Activated naive CD8-positive, alpha-beta T cell treated with anti-CD3 and anti-CD28 coated beads for 36 hours (primary cell): ENCODE data around the gene MAGEA6. TPM values are rescaled to one million over a fixed set of nuclear protein-coding genes. Genes with fewer than 3 reads are reported as not detected.
"Not testable (repeated sequence)": the region's sequence is repeated elsewhere in the genome, so short reads cannot be mapped to it uniquely, and the experiment has no call there.

Source experiments
- DNase-seq: peaks from one replicate; pipeline ENCODE4 v3.0.0; 2021
- H3K27ac Mint-ChIP-seq: one replicate; pipeline ENCODE4 v1.8.0; 2022; ENCODE audit warnings: mild to moderate bottlenecking, moderate library complexity, mixed read lengths
- H3K27me3 Mint-ChIP-seq: one replicate; pipeline ENCODE4 v1.8.0; 2022; ENCODE audit warnings: mild to moderate bottlenecking, mixed read lengths
- H3K36me3 Mint-ChIP-seq: one replicate; pipeline ENCODE4 v1.8.0; 2021; ENCODE audit warnings: mild to moderate bottlenecking, mixed read lengths
- H3K4me1 Mint-ChIP-seq: one replicate; pipeline ENCODE4 v1.8.0; 2021; ENCODE audit warnings: mixed read lengths
- H3K4me3 Mint-ChIP-seq: one replicate; pipeline ENCODE4 v1.8.0; 2022; ENCODE audit warnings: mild to moderate bottlenecking, moderate library complexity, mixed read lengths
- H3K9me3 Mint-ChIP-seq: one replicate; pipeline ENCODE4 v1.8.0; 2022; ENCODE audit warnings: mixed read lengths
- total RNA-seq, 2 experiments: library from RNA; stranded (reverse); gene quantifications; one replicate each; pipeline ENCODE4 v1.2.3, GENCODE V29; 2021

MAGEA6 gene, protein sequence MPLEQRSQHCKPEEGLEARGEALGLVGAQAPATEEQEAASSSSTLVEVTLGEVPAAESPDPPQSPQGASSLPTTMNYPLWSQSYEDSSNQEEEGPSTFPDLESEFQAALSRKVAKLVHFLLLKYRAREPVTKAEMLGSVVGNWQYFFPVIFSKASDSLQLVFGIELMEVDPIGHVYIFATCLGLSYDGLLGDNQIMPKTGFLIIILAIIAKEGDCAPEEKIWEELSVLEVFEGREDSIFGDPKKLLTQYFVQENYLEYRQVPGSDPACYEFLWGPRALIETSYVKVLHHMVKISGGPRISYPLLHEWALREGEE
- total RNA-seq: not detected

DNA sequence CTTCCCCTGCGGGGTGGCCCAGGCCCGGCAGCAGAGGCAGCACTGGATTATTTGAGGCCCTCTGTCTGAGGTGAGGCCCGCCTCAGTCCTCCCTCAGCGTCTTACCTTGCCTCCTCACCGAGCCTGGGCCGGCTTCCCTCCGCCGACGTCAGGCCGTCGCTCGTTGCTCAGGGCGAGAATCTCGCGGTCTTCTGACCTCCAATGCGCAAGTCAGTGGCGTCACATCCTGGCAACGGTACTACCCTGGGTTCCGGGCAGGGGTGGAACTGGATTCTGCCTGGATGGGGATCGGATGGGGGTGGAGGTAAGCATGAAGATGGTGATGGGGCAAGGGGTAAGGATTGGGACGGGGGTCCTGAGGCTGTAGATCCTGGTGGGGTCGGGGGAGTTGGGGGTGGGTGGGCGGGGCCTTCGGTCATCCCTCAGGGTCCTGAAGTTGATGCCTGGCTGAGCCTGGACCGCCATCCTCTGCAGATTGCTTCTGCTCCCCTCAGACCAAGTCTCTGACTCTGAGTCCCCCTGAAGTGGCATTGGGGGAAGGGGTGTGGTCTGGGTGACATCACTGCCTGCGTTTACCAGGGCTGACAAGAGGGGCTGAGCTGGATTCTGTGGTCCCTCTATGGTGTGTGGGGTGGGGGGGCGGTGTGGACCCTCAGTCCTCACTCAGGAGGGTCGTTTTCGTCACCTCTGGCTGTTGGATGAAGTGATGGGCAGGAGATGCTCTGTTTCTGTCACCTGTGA, at the start of gene MAGEA6:
MAGEA6 (minus strand) TSS at position 141 of the 741 bp plus-strand sequence. CDS start 2,039 bp downstream, outside the sequence.
- not testable (repeated sequence) for H3K9me3 Mint-ChIP-seq, H3K27ac Mint-ChIP-seq

DNA sequence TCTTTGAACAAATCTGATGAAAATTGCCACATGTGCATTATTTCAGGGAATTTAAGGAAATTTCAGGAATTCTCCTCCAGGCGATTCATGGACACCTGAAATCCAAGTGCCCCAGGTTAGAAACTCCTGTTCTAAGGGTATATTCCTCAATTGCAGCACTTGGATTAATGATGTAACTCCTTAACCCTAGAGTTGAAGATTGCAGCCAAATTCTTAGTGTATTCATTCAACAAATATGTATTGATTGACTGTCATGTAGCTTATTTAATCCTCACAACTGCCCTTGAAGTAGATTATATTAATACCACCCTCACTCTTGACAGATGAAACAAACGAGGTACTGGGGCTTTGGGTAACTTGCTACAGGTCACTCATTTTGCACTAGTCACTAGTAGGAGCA, 49.8 kb upstream of the MAGEA6 start:
- DNase-seq: no peak
- Mint-ChIP-seq H3K27me3 (no peaks in the 10 kb centered on the region), H3K4me3 (no peak overlapping the region), H3K4me1 (no peaks in the 10 kb centered on the region), H3K27ac (no peak overlapping the region), H3K36me3 (no peaks in the 10 kb centered on the region), H3K9me3 (no peaks in the 10 kb centered on the region)

More for the DNA sequence above, at the start of gene MAGEA6:
- not testable (repeated sequence) for H3K27me3 Mint-ChIP-seq, H3K36me3 Mint-ChIP-seq, H3K4me3 Mint-ChIP-seq, H3K4me1 Mint-ChIP-seq, DNase-seq

DNA sequence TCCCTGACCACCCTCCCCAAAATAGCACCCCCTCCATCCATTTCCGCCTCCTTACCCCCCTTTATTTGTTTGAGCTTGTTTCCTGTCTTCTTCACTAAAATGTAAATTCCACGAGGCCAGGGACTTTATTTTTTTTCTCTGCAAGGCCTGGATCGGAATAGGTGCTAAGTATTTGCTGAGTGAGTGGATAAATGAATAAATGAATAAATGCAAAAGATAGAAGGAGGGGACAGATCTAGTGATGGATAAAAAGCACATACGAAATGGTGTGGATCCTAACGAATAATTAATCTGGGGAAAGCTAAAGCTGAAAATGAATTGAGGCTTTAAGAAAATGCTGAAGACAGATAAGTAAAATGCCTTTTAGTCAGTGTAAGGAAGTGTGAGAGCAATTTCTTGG, 48.9 kb upstream of the MAGEA6 start:
- Mint-ChIP-seq H3K36me3 (no peaks in the 10 kb centered on the region), H3K4me3 (no peak overlapping the region), H3K27me3 (no peaks in the 10 kb centered on the region), H3K27ac (no peak overlapping the region), H3K4me1 (no peaks in the 10 kb centered on the region), H3K9me3 (no peaks in the 10 kb centered on the region)
- DNase-seq: no peak

DNA sequence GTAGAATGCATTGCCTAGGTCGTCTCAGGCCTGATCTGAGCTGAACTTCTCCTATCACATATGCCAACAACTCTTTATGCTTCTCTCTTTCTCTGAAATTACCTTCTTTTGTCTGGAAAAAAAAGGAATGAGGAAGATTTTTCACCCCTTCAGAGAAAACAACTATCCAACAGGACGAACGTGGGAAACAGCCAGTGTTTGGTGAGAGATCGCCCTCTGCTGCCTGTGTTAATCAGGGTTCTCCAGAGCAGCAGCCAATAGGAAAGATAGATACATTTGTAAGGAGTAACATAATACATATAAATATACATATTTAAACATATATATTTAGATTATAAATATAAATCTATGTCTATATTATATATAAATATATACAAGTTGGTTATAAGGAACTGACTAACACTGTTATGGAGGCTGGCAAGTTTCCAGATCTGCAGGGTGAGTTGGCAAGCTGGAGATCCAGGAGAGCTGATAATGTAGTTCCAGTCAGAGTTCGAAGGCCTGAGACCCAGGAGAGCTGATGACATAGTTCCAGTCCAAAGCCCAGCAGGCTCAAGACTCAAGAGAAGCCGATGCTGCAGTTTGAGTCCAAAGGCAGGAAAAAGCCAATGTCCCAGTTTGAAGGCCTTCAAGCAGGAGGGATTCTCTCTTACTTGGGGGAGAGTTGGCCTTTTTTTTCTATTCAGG, 47.7 kb upstream of the MAGEA6 start:
- no peaks in the 10 kb centered on the region for H3K36me3 Mint-ChIP-seq
- H3K4me1 Mint-ChIP-seq: no peaks in the 10 kb centered on the region
- no peaks in the 10 kb centered on the region for H3K9me3 Mint-ChIP-seq
- no peak overlapping the region for H3K27ac Mint-ChIP-seq
- DNase-seq: no peak
- H3K4me3 Mint-ChIP-seq: no peak overlapping the region
- H3K27me3 Mint-ChIP-seq: no peaks in the 10 kb centered on the region

DNA sequence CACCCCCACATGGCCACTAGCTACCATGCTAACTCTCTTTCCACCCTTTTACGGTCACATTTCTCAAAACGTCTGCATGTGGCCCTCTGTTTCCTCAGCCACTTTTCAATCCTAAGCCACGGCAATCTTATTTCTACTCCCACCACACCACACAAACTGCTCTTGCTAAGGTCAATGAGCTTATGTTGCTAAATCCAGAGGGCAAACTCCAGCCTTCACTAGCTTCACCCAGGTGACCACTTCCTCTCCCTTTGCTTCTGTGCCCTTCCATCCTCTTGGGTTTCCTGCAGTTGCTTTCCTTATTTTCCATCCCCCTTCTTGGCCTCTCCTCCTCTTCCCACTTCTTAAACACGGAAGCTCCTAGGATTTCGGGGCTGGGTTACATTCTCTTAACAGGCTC, 44.6 kb upstream of the MAGEA6 start:
- no peaks in the 10 kb centered on the region for H3K9me3 Mint-ChIP-seq
- H3K4me3 Mint-ChIP-seq: no peak overlapping the region
- no peak overlapping the region for H3K27ac Mint-ChIP-seq

DNA sequence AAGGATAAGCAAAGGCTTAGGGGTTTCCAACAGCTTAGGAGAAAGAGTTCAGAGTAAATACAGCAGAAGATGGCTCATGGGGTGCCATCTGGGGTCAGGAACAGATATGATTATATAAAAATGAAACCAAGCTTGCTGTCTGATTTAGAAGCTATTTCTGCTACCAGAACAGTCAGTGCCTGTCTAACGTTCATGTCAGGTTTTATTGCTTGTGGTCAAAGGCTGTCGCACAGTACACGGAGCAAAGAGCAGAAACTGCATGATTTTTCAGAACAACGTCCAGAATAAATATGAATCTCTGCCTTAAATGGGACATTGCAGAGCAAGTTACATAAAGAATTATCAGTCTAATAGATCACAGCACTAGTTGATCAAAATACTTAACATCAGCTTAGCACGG, 43.7 kb upstream of the MAGEA6 start:
- no peak overlapping the region for H3K27ac Mint-ChIP-seq
- no peak overlapping the region for H3K4me3 Mint-ChIP-seq
- H3K9me3 Mint-ChIP-seq: no peaks in the 10 kb centered on the region
- no peaks in the 10 kb centered on the region for H3K36me3 Mint-ChIP-seq
- no peak for DNase-seq
- H3K4me1 Mint-ChIP-seq: no peaks in the 10 kb centered on the region
- no peaks in the 10 kb centered on the region for H3K27me3 Mint-ChIP-seq

More for the DNA sequence above, 44.6 kb upstream of the MAGEA6 start:
- Mint-ChIP-seq H3K36me3 (no peaks in the 10 kb centered on the region), H3K27me3 (no peaks in the 10 kb centered on the region), H3K4me1 (no peaks in the 10 kb centered on the region)
- no peak for DNase-seq

DNA sequence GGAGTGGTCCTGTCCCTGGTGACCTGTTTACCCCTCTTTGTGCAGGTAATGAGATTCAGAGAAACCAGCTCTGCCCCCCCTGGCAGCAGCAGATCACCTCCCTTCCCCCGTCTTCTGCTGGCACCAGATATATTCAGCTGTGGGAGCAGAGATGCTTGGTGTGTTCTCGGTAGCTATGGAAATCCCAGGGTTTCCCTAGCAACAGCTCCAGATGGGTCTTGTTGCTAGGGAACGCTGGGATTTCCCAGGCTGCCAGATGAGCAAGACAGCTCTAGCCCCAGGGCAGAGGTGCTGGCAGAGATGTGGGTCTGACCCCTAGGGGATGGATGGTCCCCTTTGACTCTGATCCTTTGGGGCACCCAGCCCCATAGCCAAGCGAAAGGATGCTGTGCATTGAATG, 40.9 kb upstream of the MAGEA6 start:
- Mint-ChIP-seq H3K4me3 (no peak overlapping the region), H3K27me3 (no peaks in the 10 kb centered on the region), H3K36me3 (no peaks in the 10 kb centered on the region), H3K4me1 (peaks cover 8% of the 10 kb centered on the region), H3K27ac (no peak overlapping the region), H3K9me3 (no peaks in the 10 kb centered on the region)
- no peak for DNase-seq

DNA sequence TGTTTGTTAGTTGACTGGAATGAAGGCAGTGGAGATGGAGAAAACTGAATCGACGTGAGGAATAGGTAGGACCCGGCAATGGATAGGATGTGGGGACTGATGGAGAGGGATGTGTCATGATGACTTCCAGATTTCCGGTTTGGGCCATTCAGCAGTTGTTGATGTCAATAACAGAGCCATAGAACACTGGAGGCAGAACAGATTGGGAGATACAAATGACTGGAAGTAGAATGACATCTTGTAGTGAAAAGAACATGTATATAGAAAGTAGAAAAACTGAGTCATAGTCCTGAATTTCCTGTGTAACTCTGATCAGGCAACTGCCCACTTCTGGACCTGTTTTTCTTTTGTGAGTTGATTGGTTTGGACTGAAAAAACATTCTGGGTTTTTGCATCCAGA, 36.5 kb upstream of the MAGEA6 start:
- Mint-ChIP-seq H3K27me3 (peaks cover 13% of the 10 kb centered on the region), H3K4me3 (no peak overlapping the region), H3K27ac (no peak overlapping the region), H3K9me3 (no peaks in the 10 kb centered on the region), H3K36me3 (no peaks in the 10 kb centered on the region), H3K4me1 (peaks cover 8% of the 10 kb centered on the region)
- no peak for DNase-seq

DNA sequence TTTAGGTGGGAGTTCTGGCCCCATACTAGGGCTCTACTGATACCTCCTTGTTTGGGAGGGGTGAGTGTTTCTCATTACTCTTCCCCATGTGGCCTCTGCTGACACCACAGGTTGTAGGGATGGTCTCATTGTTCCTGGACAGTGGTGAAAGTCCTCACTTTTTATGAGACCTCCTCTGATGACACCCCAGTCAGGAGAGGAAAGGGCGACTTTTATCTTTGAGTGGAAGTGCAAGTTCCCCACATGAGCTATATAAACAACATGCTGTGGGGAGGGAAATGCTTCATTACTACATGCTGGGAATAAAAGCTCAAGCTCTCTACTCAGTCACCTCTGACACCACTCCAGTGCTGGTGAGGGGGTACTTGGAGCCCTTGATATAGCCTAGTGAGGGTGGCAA, 29.5 kb upstream of the MAGEA6 start:
- Mint-ChIP-seq H3K27ac (no peak overlapping the region), H3K27me3 (peaks cover 9% of the 10 kb centered on the region), H3K4me3 (no peak overlapping the region), H3K36me3 (no peaks in the 10 kb centered on the region), H3K4me1 (no peaks in the 10 kb centered on the region), H3K9me3 (no peaks in the 10 kb centered on the region)
- DNase-seq: no peak

DNA sequence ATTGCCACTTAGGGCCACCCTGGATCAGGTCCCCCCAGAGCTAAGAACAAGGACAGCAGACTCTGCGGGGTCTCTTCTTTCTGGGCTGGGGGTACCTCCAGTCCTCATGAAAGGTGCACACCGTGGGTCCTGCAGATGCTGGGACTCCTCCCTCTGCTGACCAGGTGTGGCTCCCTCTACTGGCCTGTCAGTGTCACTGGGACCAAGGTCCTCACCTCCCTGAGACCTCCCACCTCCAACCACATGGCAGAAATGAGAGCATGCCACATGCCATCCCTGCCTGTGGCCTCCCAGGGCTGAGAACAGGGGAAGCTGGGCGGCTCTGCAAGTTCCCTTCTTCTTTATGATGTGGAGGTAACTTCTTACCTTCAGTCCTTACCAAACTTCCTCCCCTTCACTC, 17.6 kb upstream of the MAGEA6 start:
- not testable (repeated sequence) for DNase-seq, H3K4me3 Mint-ChIP-seq, H3K36me3 Mint-ChIP-seq, H3K27ac Mint-ChIP-seq, H3K27me3 Mint-ChIP-seq, H3K9me3 Mint-ChIP-seq, H3K4me1 Mint-ChIP-seq

DNA sequence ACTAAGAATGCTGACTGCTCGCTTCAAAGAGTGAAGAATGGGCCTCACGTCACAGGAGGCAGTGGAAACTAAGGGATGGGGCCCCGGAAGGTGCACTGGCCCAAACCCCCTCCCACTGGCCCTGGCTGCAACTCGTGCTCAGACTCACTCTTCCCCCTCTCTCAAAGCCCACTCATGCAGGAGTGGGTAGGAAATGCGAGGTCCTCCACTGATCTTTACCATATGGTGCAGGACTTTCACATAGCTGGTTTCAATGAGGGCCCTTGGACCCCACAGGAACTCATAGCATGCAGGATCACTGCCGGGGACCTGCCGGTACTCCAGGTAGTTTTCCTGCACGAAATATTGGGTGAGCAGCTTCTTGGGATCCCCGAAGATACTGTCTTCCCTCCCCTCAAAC, 2.9 kb downstream of the MAGEA6 start:
- H3K4me1 Mint-ChIP-seq, H3K27me3 Mint-ChIP-seq, H3K4me3 Mint-ChIP-seq, H3K9me3 Mint-ChIP-seq, H3K27ac Mint-ChIP-seq, DNase-seq, H3K36me3 Mint-ChIP-seq: not testable (repeated sequence)

DNA sequence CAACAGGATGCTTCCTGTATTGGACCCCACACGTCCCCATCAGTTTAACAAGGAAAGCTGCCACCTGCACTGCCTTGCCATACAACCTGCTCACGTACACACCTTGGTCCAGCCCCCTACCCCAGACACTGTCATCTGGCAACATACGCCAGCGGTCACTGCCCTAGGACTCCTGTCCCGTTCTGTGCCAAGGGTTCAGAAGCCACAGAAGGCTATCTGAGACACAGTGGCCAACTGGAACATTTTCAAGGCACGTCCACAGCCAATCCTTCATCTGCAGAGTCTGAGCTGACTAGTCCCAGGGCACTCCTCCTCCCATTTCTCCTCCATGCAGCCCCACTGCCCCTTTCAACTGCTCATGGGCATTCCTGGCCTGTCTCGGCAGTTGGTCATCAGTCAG, 7.9 kb downstream of the MAGEA6 start:
- H3K36me3 Mint-ChIP-seq, H3K9me3 Mint-ChIP-seq, H3K4me1 Mint-ChIP-seq, H3K4me3 Mint-ChIP-seq, H3K27me3 Mint-ChIP-seq, H3K27ac Mint-ChIP-seq, DNase-seq: not testable (repeated sequence)

DNA sequence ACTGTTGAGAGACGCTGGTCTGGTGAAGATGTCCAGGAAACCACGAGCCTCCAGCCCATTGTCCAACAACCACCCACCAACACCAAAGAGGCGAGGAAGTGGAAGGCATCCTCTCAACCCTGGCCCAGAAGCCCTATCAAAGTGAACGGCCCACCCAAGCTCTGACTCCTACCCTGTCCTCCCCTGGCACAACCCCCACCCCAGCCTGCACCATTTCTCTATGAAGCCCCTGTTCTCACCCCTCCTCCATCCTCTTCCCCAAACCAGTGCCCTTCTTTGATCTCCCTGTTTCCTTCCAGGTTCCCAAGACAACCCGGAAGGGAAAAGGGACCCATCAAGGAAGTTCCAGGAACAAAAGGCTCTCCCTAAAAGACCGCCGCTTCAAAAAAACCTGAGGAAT, 9.9 kb downstream of the MAGEA6 start:
- H3K4me3 Mint-ChIP-seq, DNase-seq, H3K4me1 Mint-ChIP-seq, H3K36me3 Mint-ChIP-seq, H3K9me3 Mint-ChIP-seq, H3K27me3 Mint-ChIP-seq, H3K27ac Mint-ChIP-seq: not testable (repeated sequence)

DNA sequence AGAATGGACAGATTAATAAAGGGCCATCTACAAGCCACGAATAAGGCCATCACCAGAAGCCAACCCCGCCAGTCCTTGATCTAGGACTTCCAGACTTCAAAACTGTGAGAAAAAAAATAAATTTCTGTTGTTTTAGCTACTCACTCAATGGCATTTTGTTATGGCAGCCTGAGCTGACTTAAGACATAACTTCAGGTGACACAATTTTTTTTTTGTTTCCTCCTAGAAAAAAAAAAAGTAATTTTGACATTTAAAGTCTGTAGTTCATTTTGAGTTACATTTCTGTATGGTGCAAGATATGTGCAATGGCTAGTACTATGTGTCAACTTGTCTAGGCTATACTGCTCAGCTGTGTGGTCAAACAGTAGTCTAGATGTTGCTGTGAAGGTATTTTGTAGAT, 10.6 kb downstream of the MAGEA6 start, which contains the start of gene CSAG3:
CSAG3 (plus strand) TSS at position 301 of the 400 bp plus-strand sequence.
- not testable (repeated sequence) for DNase-seq, H3K27ac Mint-ChIP-seq, H3K27me3 Mint-ChIP-seq, H3K4me1 Mint-ChIP-seq, H3K9me3 Mint-ChIP-seq, H3K36me3 Mint-ChIP-seq, H3K4me3 Mint-ChIP-seq

DNA sequence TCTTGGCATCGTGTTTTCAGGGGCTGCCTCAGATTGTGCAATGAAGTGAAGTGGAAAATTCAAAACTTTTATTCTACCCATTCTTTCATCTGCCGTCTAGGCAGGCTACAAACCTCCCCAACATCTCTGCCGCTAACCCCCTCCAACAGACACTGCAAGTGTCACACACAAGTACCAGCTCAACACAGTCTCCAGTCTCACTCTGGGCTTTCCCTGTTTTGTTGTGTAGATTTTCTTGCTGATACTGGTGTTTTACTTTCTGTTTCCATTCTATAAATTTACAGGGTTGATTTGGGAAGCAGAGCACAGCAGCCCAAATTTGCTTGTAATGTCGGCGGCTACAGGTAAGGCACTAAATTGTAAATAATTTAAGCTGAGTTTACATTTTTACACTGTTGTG, 14.6 kb downstream of the MAGEA6 start:
- H3K36me3 Mint-ChIP-seq, DNase-seq, H3K27ac Mint-ChIP-seq, H3K4me1 Mint-ChIP-seq, H3K27me3 Mint-ChIP-seq, H3K4me3 Mint-ChIP-seq, H3K9me3 Mint-ChIP-seq: not testable (repeated sequence)
